ENCODE measurements around the gene SLC6A8. TPM values are rescaled to one million over a fixed set of nuclear protein-coding genes. Genes with fewer than 3 reads are reported as not detected.
"Not testable (repeated sequence)": the region's sequence is repeated elsewhere in the genome, so short reads cannot be mapped to it uniquely, and the experiment has no call there.

SLC6A8 gene
- total RNA-seq, 2 donors from 2014 or later: 25.4 to 95.4 TPM

GRCh38 chrX:153674219-153674851 is 13.4 kb upstream of the SLC6A8 start:
- no peak for DNase-seq (ENCODE audit: low spot score)
- no peaks in the 10 kb centered on the region for H3K9me3 ChIP-seq
- no peak overlapping the region for H3K4me3 ChIP-seq
- no peaks in the 10 kb centered on the region for H3K4me1 ChIP-seq (replicated peaks)
- no peaks in the 10 kb centered on the region for H3K36me3 ChIP-seq
- intact Hi-C loops (cut with DNase I): no loop called here
- H3K27ac ChIP-seq: no peak overlapping the region
- 71% methylated on average over 26 of the region's 27 CpGs for WGBS
- no peaks in the 10 kb centered on the region for H3K27me3 ChIP-seq (replicated peaks; ENCODE audit: insufficient read depth)
- TF ChIP-seq CTCF (IDR thresholded peaks at IDR 0.05): no peak
- no peak for TF ChIP-seq POLR2A (IDR thresholded peaks at IDR 0.05)
- TF ChIP-seq POLR2AphosphoS5 (IDR thresholded peaks at IDR 0.05): no peak

- 69% methylated on average over 9 of the region's 12 CpGs for WGBS
- no peak for DNase-seq (ENCODE audit: low spot score)
Measured at GRCh38 chrX:153681175-153681574, 6.6 kb upstream of the SLC6A8 start.

DNA sequence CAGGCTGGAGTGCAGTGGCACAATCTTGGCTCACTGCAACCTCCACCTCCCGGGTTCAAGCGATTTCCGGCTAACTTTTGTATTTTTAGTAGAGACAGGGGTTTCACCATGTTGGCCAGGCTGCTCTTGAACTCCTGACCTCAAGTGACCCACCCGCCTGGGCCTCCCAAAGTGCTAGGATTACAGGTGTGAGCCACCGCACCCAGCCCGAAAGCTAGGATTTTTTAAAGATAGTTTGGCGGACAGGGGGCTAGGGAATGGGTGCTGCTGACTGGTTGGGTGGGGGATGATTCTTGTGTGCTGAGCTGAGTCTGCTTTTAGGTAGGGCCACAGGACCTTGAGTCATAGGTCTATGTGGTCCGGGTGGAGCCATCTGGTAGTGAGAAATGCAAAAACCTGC is 4.2 kb upstream of the SLC6A8 start:
- H3K36me3 ChIP-seq; H3K27ac ChIP-seq; H3K4me1 ChIP-seq (replicated peaks); intact Hi-C loops (cut with DNase I); H3K27me3 ChIP-seq (replicated peaks; ENCODE audit: insufficient read depth); H3K4me3 ChIP-seq; DNase-seq (ENCODE audit: low spot score); H3K9me3 ChIP-seq: not testable (repeated sequence)
- WGBS: 100% methylated on average over 8 of the region's 8 CpGs

More at GRCh38 chrX:153681175-153681574, 6.6 kb upstream of the SLC6A8 start:
- no peak for TF ChIP-seq POLR2AphosphoS5 (IDR thresholded peaks at IDR 0.05)
- no peak for TF ChIP-seq POLR2A (IDR thresholded peaks at IDR 0.05)
- no peak for TF ChIP-seq CTCF (IDR thresholded peaks at IDR 0.05)
- H3K9me3 ChIP-seq: no peaks in the 10 kb centered on the region
- intact Hi-C loops (cut with DNase I): no loop called here
- H3K27me3 ChIP-seq (replicated peaks; ENCODE audit: insufficient read depth): no peaks in the 10 kb centered on the region
- no peaks in the 10 kb centered on the region for H3K4me1 ChIP-seq (replicated peaks)
- H3K27ac ChIP-seq: no peak overlapping the region
- H3K36me3 ChIP-seq: no peaks in the 10 kb centered on the region
- H3K4me3 ChIP-seq: no peak overlapping the region

DNA sequence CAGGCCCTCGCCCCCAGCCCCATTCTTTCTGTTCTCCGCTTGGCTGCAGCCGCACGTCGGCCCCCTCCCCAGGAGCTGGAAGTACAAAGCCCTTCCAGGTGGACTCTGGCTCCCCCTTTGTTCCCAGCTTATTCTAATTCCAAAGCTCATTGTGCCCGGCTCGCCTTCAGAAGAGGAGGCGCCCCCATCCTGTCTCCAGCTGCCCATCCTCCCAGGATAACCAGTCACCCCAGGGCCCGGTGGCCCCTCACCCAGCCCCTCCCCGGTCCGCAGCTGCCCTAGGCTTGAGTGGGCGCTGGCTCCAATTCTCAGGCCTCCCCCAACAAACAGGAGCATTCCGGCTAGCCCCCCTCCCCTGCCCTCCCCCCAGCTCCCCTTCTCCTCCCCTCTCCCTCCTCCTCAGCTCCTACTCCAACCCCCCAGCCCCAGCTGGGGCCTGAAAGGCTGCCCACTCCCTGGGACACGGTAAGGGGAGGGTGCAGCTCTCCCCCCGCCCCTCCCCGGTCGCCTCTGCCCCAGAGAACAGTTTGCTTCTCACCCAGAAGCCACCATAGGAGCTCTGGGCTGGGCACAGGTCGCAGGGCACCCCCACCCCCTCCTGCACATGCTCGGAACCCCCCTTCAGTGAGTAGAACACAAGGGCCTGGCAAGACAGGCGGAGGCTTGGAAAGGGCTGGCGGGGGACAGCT is 3.1 kb upstream of the SLC6A8 start:
- no peak for DNase-seq (ENCODE audit: low spot score)
- no peaks in the 10 kb centered on the region for H3K4me1 ChIP-seq (replicated peaks)
- no peak overlapping the region for H3K27ac ChIP-seq
- WGBS: 29% methylated on average over 13 of the region's 21 CpGs
- no peaks in the 10 kb centered on the region for H3K27me3 ChIP-seq (replicated peaks; ENCODE audit: insufficient read depth)
- intact Hi-C loops (cut with DNase I): no loop called here
- H3K9me3 ChIP-seq: no peaks in the 10 kb centered on the region
- H3K4me3 ChIP-seq: no peak overlapping the region
- H3K36me3 ChIP-seq: no peaks in the 10 kb centered on the region
- TF ChIP-seq CTCF (IDR thresholded peaks at IDR 0.05): no peak
- TF ChIP-seq POLR2A (IDR thresholded peaks at IDR 0.05): no peak
- no peak for TF ChIP-seq POLR2AphosphoS5 (IDR thresholded peaks at IDR 0.05)

- intact Hi-C loops (cut with DNase I): no loop called here
- H3K4me1 ChIP-seq (replicated peaks): no peaks in the 10 kb centered on the region
- no CpG with 5 or more reads among the region's 21 CpGs for WGBS
- H3K27ac ChIP-seq: no peak overlapping the region
- TF ChIP-seq POLR2A (IDR thresholded peaks at IDR 0.05): no peak
- TF ChIP-seq CTCF (IDR thresholded peaks at IDR 0.05): no peak
- TF ChIP-seq POLR2AphosphoS5 (IDR thresholded peaks at IDR 0.05): no peak
- H3K9me3 ChIP-seq: no peaks in the 10 kb centered on the region
- no peaks in the 10 kb centered on the region for H3K27me3 ChIP-seq (replicated peaks; ENCODE audit: insufficient read depth)
- DNase-seq (ENCODE audit: low spot score): no peak
- H3K4me3 ChIP-seq: no peak overlapping the region
- H3K36me3 ChIP-seq: no peaks in the 10 kb centered on the region
Measured at GRCh38 chrX:153685156-153685536, 2.6 kb upstream of the SLC6A8 start.

All from prostate gland (tissue), 2 donors.